Measurements from ENCODE around the gene DOCK1.

DOCK1 gene

DNA sequence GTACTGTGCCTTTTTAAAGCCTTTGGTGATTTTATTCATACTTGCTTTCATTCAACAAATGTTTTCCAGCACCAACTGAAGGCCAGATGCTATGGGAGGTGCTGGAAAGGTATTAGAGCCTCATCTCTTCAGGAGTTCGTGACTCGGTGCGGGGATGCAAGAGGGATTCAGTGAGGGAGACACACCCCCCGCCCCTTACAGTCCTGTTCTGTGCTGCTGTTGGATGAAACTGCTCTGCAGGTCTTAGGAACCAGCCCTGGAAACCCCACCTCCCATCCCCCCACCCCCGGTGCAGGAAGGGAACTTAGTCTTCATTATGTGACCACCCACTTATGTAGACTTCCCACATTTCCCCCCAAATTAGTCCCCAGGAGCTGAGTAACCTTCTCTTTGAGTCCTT lies 180.7 kb downstream of the DOCK1 start:
- DNase-seq (ENCODE audit: low read depth): no peak
- no peak overlapping the region for H3K4me3 ChIP-seq (ENCODE audit: low read length)
- TF ChIP-seq, protein P1, sequence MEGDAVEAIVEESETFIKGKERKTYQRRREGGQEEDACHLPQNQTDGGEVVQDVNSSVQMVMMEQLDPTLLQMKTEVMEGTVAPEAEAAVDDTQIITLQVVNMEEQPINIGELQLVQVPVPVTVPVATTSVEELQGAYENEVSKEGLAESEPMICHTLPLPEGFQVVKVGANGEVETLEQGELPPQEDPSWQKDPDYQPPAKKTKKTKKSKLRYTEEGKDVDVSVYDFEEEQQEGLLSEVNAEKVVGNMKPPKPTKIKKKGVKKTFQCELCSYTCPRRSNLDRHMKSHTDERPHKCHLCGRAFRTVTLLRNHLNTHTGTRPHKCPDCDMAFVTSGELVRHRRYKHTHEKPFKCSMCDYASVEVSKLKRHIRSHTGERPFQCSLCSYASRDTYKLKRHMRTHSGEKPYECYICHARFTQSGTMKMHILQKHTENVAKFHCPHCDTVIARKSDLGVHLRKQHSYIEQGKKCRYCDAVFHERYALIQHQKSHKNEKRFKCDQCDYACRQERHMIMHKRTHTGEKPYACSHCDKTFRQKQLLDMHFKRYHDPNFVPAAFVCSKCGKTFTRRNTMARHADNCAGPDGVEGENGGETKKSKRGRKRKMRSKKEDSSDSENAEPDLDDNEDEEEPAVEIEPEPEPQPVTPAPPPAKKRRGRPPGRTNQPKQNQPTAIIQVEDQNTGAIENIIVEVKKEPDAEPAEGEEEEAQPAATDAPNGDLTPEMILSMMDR (conservative IDR thresholded peaks at IDR 0.05; ENCODE audit: low read depth, low read length): no peak

DNA sequence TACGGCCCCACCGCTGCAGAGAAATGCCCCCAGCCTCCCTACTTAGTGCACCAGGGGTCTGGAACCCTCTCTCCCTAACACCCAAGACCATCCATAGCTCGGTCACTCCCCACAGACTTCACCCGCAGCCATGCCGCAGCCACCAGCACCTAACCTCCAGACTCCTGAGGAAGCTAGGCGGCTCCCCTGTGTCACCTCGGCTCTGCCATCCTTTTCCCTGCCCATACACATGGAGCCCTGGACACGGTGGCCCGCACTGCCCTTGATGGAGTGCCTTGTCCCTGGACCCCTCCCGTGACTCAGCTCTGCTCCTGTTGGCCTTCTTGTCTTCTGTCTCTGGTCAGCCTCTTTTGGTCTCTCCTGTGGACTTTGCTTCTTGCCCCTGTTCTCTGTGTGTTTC lies 183.7 kb downstream of the DOCK1 start:
- TF ChIP-seq, protein P1 (conservative IDR thresholded peaks at IDR 0.05; ENCODE audit: low read depth, low read length): no peak
- no peak overlapping the region for H3K4me3 ChIP-seq (ENCODE audit: low read length)
- DNase-seq (ENCODE audit: low read depth): no peak

DNA sequence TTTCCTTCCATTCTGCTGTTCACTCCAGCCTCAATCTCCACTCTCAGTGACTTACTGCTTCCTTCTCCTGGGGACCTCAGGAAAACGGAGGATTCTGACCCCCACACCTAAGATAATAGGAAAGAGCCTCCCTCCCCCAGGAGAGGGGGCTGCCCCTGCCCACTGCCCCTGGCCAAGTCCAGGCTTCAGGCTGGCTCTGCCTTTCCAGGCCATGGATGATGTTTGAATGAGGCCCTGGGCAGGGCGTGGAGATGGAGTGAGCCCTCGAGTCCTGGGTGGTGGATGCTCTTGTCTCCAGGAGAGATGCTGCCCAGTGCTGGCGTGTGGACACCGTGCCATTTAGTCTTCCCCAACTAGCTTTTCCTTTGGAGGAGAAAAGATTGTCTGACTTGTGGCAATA lies 184.2 kb downstream of the DOCK1 start:
- DNase-seq (ENCODE audit: low read depth): no peak
- TF ChIP-seq, protein P1 (conservative IDR thresholded peaks at IDR 0.05; ENCODE audit: low read depth, low read length): no peak
- no peak overlapping the region for H3K4me3 ChIP-seq (ENCODE audit: low read length)

DNA sequence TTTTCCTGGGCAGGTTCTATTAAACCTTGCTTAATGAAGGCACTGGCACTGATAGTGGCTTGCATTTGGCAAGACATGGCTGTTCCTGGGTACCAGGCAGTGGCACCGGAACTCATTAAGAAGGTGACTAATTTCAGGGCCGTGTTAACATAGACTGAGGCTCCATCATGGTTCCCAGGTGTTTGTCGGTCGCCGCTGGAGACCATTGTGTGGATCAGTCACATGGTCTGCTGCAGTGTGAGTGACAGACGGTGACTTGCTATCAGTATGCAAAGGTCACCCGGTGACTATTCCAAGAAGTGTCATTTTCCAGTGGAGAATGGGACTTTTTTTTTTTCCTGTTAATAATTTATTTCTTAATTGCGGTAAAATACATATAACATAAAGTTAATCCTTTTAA lies 184.9 kb downstream of the DOCK1 start:
- no peak overlapping the region for H3K4me3 ChIP-seq (ENCODE audit: low read length)
- no peak for DNase-seq (ENCODE audit: low read depth)
- TF ChIP-seq, protein P1 (conservative IDR thresholded peaks at IDR 0.05; ENCODE audit: low read depth, low read length): no peak

DNA sequence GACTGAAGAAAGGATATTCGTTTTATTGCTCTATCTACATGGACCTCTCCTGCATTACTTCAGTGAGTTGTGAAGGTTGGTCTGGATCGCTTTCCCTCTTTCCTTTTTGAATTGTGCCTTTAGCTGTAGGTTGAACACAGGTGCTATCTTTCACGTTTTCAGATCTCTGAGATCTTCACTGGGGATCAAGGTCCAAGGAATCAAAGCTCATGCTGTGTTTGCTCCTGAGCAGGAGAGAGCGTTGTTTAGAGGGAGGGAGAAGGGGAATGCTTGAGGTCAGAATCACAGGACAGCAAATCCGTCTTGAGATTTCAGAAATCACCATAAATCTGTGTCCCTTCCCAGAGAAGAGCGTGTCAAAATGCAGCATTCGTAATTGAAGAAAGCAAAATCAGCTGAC lies 186.1 kb downstream of the DOCK1 start:
- no peak for DNase-seq (ENCODE audit: low read depth)
- no peak overlapping the region for H3K4me3 ChIP-seq (ENCODE audit: low read length)
- TF ChIP-seq, protein P1 (conservative IDR thresholded peaks at IDR 0.05; ENCODE audit: low read depth, low read length): no peak

DNA sequence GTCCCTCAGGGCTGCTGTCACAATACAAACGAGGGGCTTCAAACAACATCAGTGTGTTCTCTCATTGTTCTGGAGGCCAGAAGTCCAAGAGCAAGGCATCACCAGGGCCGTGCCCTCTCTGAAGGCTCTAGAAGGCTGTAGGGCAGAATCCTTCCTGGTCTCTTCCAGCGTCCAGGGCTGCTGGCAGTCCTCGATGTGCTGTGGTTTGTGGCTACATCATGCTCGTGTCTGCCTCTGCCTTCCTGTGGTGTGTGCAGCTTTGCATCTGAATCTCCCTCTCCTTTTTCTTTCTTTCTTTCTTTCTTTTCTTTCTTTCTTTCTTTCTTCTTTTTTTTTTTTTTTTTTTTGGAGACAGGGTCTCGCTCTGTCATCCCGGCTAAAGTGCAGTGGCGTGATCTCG lies 187.7 kb downstream of the DOCK1 start:
- DNase-seq (ENCODE audit: low read depth): no peak
- TF ChIP-seq, protein P1 (conservative IDR thresholded peaks at IDR 0.05; ENCODE audit: low read depth, low read length): no peak
- no peak overlapping the region for H3K4me3 ChIP-seq (ENCODE audit: low read length)

DNA sequence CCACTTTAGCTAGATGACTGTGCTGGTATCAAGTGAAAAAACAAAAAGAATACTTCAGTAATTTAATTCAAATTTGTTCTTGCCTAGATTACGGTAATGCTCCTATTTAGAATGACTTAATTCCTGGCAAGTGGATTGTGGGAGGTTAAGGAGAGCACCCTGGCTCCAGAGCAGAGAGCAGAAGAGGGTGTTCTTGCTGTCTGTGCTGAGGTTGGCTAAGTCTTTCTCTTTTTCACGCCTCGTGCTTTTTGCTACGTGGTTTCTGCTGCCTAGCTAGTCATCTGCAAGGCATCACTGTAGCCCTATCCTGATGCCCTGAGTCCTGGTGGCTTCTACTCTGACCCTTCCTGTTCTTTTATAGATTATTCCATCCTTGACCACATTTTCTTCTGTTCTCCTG lies 189.8 kb downstream of the DOCK1 start:
- H3K4me3 ChIP-seq (ENCODE audit: low read length): no peak overlapping the region
- no peak for DNase-seq (ENCODE audit: low read depth)
- TF ChIP-seq, protein P1 (conservative IDR thresholded peaks at IDR 0.05; ENCODE audit: low read depth, low read length): no peak

Data from retinal pigment epithelial cell (primary cell).